Upper lobe of left lung (tissue), 4 donors: Measurements from ENCODE around the gene SUPT3H.

Experiments used
- CTCF ChIP-seq, 6 experiments: fragments of 450-650 bp in 4 of 6; fragments of 200-600 bp in 2 of 6; sonication (generic) in 2 of 6; IDR thresholded peaks; one replicate each; pipeline ENCODE4 v1.5.1; 2016 to 2019; ENCODE audit warnings: antibody characterized with exemption in 6 of 6
- POLR2A ChIP-seq, 4 donors: fragments of 450-650 bp; IDR thresholded peaks; one replicate each; pipeline ENCODE4 v1.5.1; 2016 to 2017; ENCODE audit warnings: antibody characterized with exemption in 4 of 4, mild to moderate bottlenecking in 2 of 4

- TF ChIP-seq CTCF (IDR thresholded peaks at IDR 0.05), result no peak
- no peak for TF ChIP-seq POLR2A (IDR thresholded peaks at IDR 0.05)
These were observed 186.3 kb downstream of the SUPT3H start for GRCh38 chr6:45191414-45191813.
